ENCODE data around the gene SORCS1. TPM values are rescaled to one million over a fixed set of nuclear protein-coding genes. Genes with fewer than 3 reads are reported as not detected.
A peak's percentile ranks its signal among the peaks of the same experiment; 100 is the strongest.

SORCS1 gene
- 10 to 100 TPM in 1 of 9 donors, 1 to 10 TPM in 4, under 1 TPM in 4; 0.18 to 11.1 (median 1.1) TPM for total RNA-seq
- polyA plus RNA-seq = 1 to 10 TPM in 2 of 3 donors, under 1 TPM in 1; 0.80 to 2.8 (median 1.1) TPM
- long read RNA-seq, donor 1 = 0 reads
- long read RNA-seq, donor 2 = 0 reads
- long read RNA-seq, donor 3 = 0 reads
- long read RNA-seq, donor 4 = 0 reads
- long read RNA-seq, donor 5 = 0 reads
- long read RNA-seq, donor 6 = 0 reads
- long read RNA-seq, donor 7 = 0 reads
- long read RNA-seq, donor 8 = 0 reads
- long read RNA-seq, donor 9 = 0 reads
- long read RNA-seq, donor 10 = 0 reads

DNA sequence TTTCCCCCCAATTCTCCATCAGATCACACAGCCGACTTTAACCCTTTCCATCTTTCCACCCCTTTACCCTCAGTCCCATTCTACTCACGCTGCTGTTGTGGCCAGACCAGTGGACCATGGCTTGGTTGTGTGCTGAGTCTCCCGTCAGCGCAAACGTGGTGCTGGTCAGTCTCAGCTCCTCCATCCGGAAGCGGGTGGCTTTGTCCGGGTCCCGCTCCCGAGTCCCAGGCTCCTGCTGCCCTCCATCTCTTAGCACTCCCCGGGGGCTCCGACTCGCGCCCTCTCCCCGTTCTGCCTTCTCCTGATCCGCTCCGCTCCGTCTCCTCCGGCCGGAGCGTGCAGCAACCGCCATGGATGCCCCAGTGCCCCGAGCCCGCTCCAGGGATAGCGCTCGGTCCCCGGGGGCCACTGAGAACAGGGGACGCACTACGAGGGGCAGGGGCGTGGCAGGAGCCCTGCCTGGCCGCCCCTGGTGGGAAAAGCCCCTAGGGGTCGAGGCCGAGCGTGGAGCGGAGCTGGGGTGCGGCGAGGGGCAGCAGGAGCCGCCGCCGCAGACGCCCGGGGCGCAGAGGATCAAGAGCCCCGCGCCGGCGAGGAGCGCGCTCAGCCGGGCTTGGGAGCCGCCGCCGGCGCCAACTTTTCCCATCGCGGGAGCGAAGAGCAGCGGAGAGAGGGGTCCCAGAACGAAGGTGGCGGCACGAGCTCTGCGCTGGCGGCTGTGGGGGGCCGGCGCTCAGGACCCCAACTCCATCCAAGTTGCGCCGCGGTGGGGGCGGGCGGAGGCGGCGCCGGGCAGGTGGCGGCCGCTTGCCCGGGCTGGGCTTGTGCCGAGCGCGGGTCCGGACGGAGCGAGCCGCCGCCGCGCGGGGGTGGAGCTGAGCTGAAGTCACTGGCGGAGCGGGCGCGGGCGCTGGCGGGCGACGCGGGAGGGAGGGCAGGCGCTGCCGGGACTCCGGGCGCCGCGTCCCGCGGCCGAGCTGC is at the start of gene SORCS1:
TSS of gene SORCS1 (minus strand) at position 826 of the 981 bp plus-strand sequence.
- Histone ChIP-seq H3K4me1 (replicated peaks in 1 of 2) (no peaks in the 10 kb centered on the region), H3K36me3 (replicated peaks in 1 of 2) (no peaks in the 10 kb centered on the region), H3K27me3 (peaks cover 22% of the 10 kb centered on the region), H3K9me3 (replicated peaks in 1 of 3) (no peaks in the 10 kb centered on the region), H3K4me3 (peak within 1 kb of the TSS in 1 of 4 donors; percentile 50), H3K27ac (peak within 1 kb of the TSS in 1 of 5 donors; percentile 44)
- 1 to 3% (median 2%) methylated on average over 29 to 105 of the region's 105 CpGs for WGBS, 4 donors
- intact Hi-C loops (cut with DNase I) = no loop called here
- peak in 1 of 7 donors; percentile 29 for DNase-seq
- TF ChIP-seq CTCF (IDR thresholded peaks at IDR 0.05) = no peak
- TF ChIP-seq POLR2A (IDR thresholded peaks at IDR 0.05) = no peak

DNA sequence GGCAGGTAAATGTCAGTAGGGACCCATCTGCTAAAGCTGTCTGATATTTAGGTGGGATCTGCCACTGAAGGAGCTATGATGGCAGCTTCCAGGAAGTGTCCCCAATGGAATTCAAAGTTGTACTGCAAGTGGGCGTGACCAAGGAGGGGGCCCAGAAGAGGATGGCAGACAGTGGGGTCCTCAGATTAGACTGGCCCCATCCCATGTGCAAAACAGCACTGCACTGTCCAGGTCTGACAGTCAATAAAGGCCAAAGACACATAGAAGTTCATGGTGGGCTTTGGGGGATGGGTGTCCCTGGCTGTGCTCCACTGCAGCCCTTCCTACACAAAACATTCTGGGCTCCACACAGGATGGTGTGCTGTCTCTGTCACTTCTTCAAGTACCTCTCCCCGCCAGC is 49.8 kb upstream of the SORCS1 start:
- Histone ChIP-seq H3K4me3 (no peak overlapping the region), H3K36me3 (replicated peaks in 1 of 2) (no peaks in the 10 kb centered on the region), H3K9me3 (replicated peaks in 1 of 3) (no peaks in the 10 kb centered on the region), H3K27me3 (no peaks in the 10 kb centered on the region), H3K4me1 (replicated peaks in 1 of 2) (no peaks in the 10 kb centered on the region), H3K27ac (no peak overlapping the region)
- no peak for DNase-seq
- intact Hi-C loops (cut with DNase I) = no loop called here
- WGBS, 4 donors = 67 to 95% (median 77%) methylated on average over 2 of the region's 2 CpGs
- TF ChIP-seq POLR2A (IDR thresholded peaks at IDR 0.05) (no peak), CTCF (IDR thresholded peaks at IDR 0.05) (no peak)

GRCh38 chr10:107213861-107214260 is 49.4 kb upstream of the SORCS1 start:
- H3K9me3 ChIP-seq (replicated peaks in 1 of 3) = no peaks in the 10 kb centered on the region
- 84 to 88% (median 85%) methylated on average over 8 of the region's 8 CpGs for WGBS, 4 donors
- DNase-seq = no peak
- H3K4me3 ChIP-seq = no peak overlapping the region
- no peak overlapping the region for H3K27ac ChIP-seq
- intact Hi-C loops (cut with DNase I) = no loop called here
- no peaks in the 10 kb centered on the region for H3K4me1 ChIP-seq (replicated peaks in 1 of 2)
- TF ChIP-seq POLR2A (IDR thresholded peaks at IDR 0.05) (no peak), CTCF (IDR thresholded peaks at IDR 0.05) (no peak)
- no peaks in the 10 kb centered on the region for H3K36me3 ChIP-seq (replicated peaks in 1 of 2)
- no peaks in the 10 kb centered on the region for H3K27me3 ChIP-seq

DNA sequence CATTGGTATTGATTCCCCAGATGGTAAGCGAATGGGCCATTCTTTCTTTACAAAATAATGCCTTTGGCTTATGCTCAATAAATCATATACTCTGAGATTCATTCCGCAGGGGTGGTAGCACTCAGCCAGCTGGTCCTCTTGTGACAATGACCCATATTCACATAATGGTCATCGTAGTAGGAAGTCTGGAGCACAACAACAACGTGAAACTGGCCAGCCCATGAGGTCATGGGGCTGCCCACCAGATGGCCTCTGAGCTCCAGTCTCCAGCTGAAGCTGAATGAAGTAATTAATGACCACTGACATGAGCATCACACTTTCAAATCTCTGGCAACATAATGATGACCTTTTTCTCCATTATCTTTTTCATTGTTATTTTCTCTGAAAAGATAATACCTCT is 42.3 kb upstream of the SORCS1 start:
- H3K4me3 ChIP-seq = no peak overlapping the region
- no peak overlapping the region for H3K27ac ChIP-seq
- 51 to 67% (median 55%) methylated on average over 4 of the region's 4 CpGs for WGBS, 4 donors
- no peaks in the 10 kb centered on the region for H3K36me3 ChIP-seq (replicated peaks in 1 of 2)
- H3K4me1 ChIP-seq (replicated peaks in 1 of 2) = no peaks in the 10 kb centered on the region
- no peaks in the 10 kb centered on the region for H3K27me3 ChIP-seq
- H3K9me3 ChIP-seq (replicated peaks in 1 of 3) = no peaks in the 10 kb centered on the region
- DNase-seq = no peak
- TF ChIP-seq POLR2A (IDR thresholded peaks at IDR 0.05) = no peak
- TF ChIP-seq CTCF (IDR thresholded peaks at IDR 0.05) = no peak
- intact Hi-C loops (cut with DNase I) = no loop called here
